Uterus (tissue), 2 donors: ENCODE data around the gene TREML2.

ENCODE experiments used
- CTCF ChIP-seq, 4 experiments: fragments of 200-600 bp in 2 of 4; fragments of 450-650 bp in 2 of 4; sonication (generic) in 2 of 4; IDR thresholded peaks; one replicate each; pipeline ENCODE4 v1.5.1; 2016 to 2019; ENCODE audit warnings: antibody characterized with exemption in 4 of 4, mild to moderate bottlenecking in 2 of 4, moderate library complexity in 1 of 4
- POLR2A ChIP-seq, 2 donors: fragments of 450-650 bp; IDR thresholded peaks; one replicate each; pipeline ENCODE4 v1.6.1; 2016; ENCODE audit warnings: antibody characterized with exemption in 2 of 2, mild to moderate bottlenecking in 1 of 2, moderate library complexity in 1 of 2

GRCh38 chr6:41186031-41186562 lies 14.9 kb downstream of the TREML2 start:
- no peak for TF ChIP-seq CTCF (IDR thresholded peaks at IDR 0.05)
- no peak for TF ChIP-seq POLR2A (IDR thresholded peaks at IDR 0.05)
